Sigmoid colon (tissue), 7 donors: Measurements from ENCODE around the gene MYBPC1. TPM values are rescaled to one million over a fixed set of nuclear protein-coding genes. Genes with fewer than 3 reads are reported as not detected.

Experiments used
- DNase-seq: peaks from one replicate; pipeline ENCODE4 v3.0.0-alpha.2; 2019
- H3K27ac ChIP-seq, 4 donors: fragments of 200-600 bp; sonication (generic); one replicate each; pipeline ENCODE4 v1.5.1; 2016 to 2019; ENCODE audit warnings: mild to moderate bottlenecking in 1 of 4
- H3K27me3 ChIP-seq, 3 donors: fragments of 200-600 bp; sonication (generic); one replicate each; pipeline ENCODE4 v1.5.1; 2019; ENCODE audit warnings: mild to moderate bottlenecking in 1 of 3
- H3K36me3 ChIP-seq, 4 donors: fragments of 200-600 bp; sonication (generic); one replicate each; pipeline ENCODE4 v1.5.1; 2016 to 2019
- H3K4me1 ChIP-seq, 4 donors: fragments of 200-600 bp; sonication (generic); one replicate each; pipeline ENCODE4 v1.5.1; 2017 to 2019
- H3K4me3 ChIP-seq, 4 donors: fragments of 200-600 bp; sonication (generic); one replicate each; pipeline ENCODE4 v1.5.1; 2017 to 2019; ENCODE audit warnings: mild to moderate bottlenecking in 2 of 4, moderate library complexity in 1 of 4
- H3K9me3 ChIP-seq, 4 donors: fragments of 200-600 bp in 3 of 4; sonication (generic) in 3 of 4; one replicate each; pipeline versions ENCODE4 v1.5.1 to v1.6.1; 2013 to 2019
- CTCF ChIP-seq, 4 experiments: fragments of 450-650 bp in 3 of 4; fragments of 200-600 bp in 1 of 4; IDR thresholded peaks; one replicate each; pipeline ENCODE4 v1.5.1; 2016 to 2019; ENCODE audit warnings: antibody characterized with exemption in 4 of 4, mild to moderate bottlenecking in 3 of 4, moderate library complexity in 2 of 4
- EP300 ChIP-seq, 4 donors: sonication (generic); formaldehyde crosslinking; IDR thresholded peaks; one replicate each; pipeline ENCODE4 v1.6.1; 2017; ENCODE audit warnings: antibody characterized with exemption in 4 of 4
- POLR2A ChIP-seq, 2 donors: fragments of 450-650 bp; IDR thresholded peaks; one replicate each; pipeline ENCODE4 v1.6.1; 2016; ENCODE audit warnings: antibody characterized with exemption in 2 of 2, mild to moderate bottlenecking in 2 of 2, moderate library complexity in 2 of 2
- POLR2AphosphoS5 ChIP-seq, 4 donors: sonication (generic); formaldehyde crosslinking; IDR thresholded peaks; one replicate each; pipeline ENCODE4 v1.6.1; 2017; ENCODE audit warnings: antibody characterized with exemption in 4 of 4
- WGBS, 2 donors: extraction: QIAGEN DNeasy Blood & Tissue Kit; methylation state at CpG; one replicate each; pipeline ENCODE4 v1.1.7; 2013; 5-methylcytosine and 5-hydroxymethylcytosine counted together
- intact Hi-C: fragments of 100-400 bp; cut with DNase I; formaldehyde crosslinking; loops from one replicate; pipeline ENCODE4 v1.15.1; 2023
- polyA plus RNA-seq, 3 donors: library from polyadenylated mRNA; stranded (reverse); fragments of 200-250 nt; gene quantifications; one replicate each; pipeline ENCODE4 v1.2.3, GENCODE V29; 2013
- total RNA-seq, 4 donors: library from RNA; depleted of rRNA; stranded (reverse); fragments of >200 nt; gene quantifications; one replicate each; pipeline ENCODE4 v1.1.0, GENCODE V29; 2016
- donor health status: healthy with polysubstance abuse.
- donor health status: Bipolar disorder and iron deficiency.
- donor health status: healthy.

Gene MYBPC1
- total and polyA plus RNA-seq, 7 donors, result 0.16 to 18.6 (median 2.1) TPM

- H3K36me3 ChIP-seq, result no peaks in the 10 kb centered on the region
- no peak for DNase-seq
- intact Hi-C loops, result no loop called here
- 18 to 72% methylated on average over 10 of the region's 10 CpGs for WGBS, 2 donors
- no peaks in the 10 kb centered on the region for H3K4me1 ChIP-seq
- no peak for TF ChIP-seq POLR2A (IDR thresholded peaks at IDR 0.05)
- TF ChIP-seq POLR2AphosphoS5 (IDR thresholded peaks at IDR 0.05), result no peak
- no peak for TF ChIP-seq CTCF (IDR thresholded peaks at IDR 0.05)
- no peak for TF ChIP-seq EP300 (IDR thresholded peaks at IDR 0.05)
- no peaks in the 10 kb centered on the region for H3K27me3 ChIP-seq
- no peak overlapping the region for H3K27ac ChIP-seq
- H3K4me3 ChIP-seq, result no peak overlapping the region
- H3K9me3 ChIP-seq, result no peaks in the 10 kb centered on the region
Measured at GRCh38 chr12:101608301-101609133, 13.7 kb downstream of the MYBPC1 start.

- intact Hi-C loops, result no loop called here
- no peak overlapping the region for H3K4me3 ChIP-seq
- H3K9me3 ChIP-seq, result no peaks in the 10 kb centered on the region
- WGBS, 2 donors, result 93 to 96% methylated on average over 4 of the region's 4 CpGs
- TF ChIP-seq POLR2A (IDR thresholded peaks at IDR 0.05) (no peak), POLR2AphosphoS5 (IDR thresholded peaks at IDR 0.05) (no peak), CTCF (IDR thresholded peaks at IDR 0.05) (no peak), EP300 (IDR thresholded peaks at IDR 0.05) (no peak)
- no peaks in the 10 kb centered on the region for H3K4me1 ChIP-seq
- H3K36me3 ChIP-seq, result no peaks in the 10 kb centered on the region
- no peak overlapping the region for H3K27ac ChIP-seq
- H3K27me3 ChIP-seq, result no peaks in the 10 kb centered on the region
- DNase-seq, result no peak
Measured at GRCh38 chr12:101609198-101609597, 14.4 kb downstream of the MYBPC1 start.

DNA sequence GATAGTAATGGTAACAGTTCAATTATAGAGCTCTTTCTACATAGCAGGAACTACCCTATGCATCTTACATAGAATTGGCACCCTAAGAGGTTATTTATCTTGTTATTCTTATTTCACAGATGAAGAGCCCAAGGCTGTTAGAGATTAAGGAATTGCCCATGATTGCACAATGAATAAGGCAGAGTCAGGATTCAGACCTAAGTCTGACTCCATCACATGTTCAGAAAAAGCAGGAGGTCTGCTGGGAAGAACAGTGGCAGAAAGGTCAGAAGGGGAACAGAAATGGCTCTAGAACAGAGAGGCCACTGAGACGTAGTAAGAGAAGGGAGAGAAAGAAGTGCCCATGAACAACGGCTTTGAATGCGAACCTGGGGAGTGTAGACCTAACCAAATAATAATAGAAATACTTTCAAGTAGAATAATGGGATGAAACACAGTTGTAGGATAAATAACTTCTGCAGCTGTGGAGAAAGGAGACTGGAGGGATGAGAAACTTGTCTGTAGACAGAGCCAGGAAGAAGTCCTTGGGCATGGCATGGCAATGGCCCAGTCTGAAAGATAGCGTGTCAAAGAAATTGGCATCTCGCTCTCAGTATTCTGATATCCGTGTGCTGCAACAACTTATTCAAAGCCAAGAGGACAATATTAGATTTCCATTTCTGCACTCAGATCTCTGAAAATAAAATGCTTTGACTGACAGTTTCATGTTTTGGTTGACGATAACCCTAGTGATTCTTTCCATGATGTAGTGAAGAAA, 17.6 kb downstream of the MYBPC1 start:
- WGBS, 2 donors, result 88 to 93% methylated on average over 7 of the region's 7 CpGs
- no peaks in the 10 kb centered on the region for H3K27me3 ChIP-seq
- intact Hi-C loops, result no loop called here
- no peaks in the 10 kb centered on the region for H3K4me1 ChIP-seq
- H3K36me3 ChIP-seq, result no peaks in the 10 kb centered on the region
- H3K27ac ChIP-seq, result no peak overlapping the region
- H3K9me3 ChIP-seq, result no peaks in the 10 kb centered on the region
- TF ChIP-seq POLR2AphosphoS5 (IDR thresholded peaks at IDR 0.05) (no peak), CTCF (IDR thresholded peaks at IDR 0.05) (no peak), EP300 (IDR thresholded peaks at IDR 0.05) (no peak), POLR2A (IDR thresholded peaks at IDR 0.05) (no peak)
- no peak overlapping the region for H3K4me3 ChIP-seq
- DNase-seq, result no peak

DNA sequence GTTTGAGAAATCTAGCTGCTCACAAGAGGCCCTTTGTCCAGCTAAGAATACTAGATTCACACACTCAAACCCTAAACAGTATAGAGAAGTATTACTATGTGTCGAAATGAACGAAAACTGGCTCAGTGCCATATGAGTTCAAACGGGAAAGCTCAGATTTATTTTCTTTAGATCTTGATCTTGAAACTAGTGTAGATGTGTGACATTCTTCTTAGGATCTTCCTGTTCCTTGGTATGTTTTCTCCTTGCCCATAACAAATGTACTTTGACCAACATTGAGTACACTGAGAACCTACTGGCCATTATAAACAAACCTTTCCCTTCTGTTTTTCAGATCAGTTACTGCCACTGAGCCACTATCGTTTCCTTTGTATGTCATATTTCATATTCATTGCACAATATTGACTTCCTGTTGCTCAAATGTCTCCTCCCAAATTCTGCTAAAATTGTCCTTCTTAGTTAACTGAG, 21.3 kb downstream of the MYBPC1 start:
- no peak for DNase-seq
- Histone ChIP-seq H3K27ac (peak overlapping the region; percentile 39 to 56 (median 48)), H3K27me3 (no peaks in the 10 kb centered on the region), H3K9me3 (no peaks in the 10 kb centered on the region), H3K4me1 (no peaks in the 10 kb centered on the region), H3K36me3 (no peaks in the 10 kb centered on the region), H3K4me3 (no peak overlapping the region)
- 6 to 9% methylated on average over 4 of the region's 4 CpGs for WGBS, 2 donors
- intact Hi-C loops, result no loop called here
- TF ChIP-seq EP300 (IDR thresholded peaks at IDR 0.05) (peak in 1 of 4 donors; percentile 59), CTCF (IDR thresholded peaks at IDR 0.05) (no peak), POLR2AphosphoS5 (IDR thresholded peaks at IDR 0.05) (peak in 3 of 4 donors; percentile 13 to 25 (median 15)), POLR2A (IDR thresholded peaks at IDR 0.05) (no peak)
